ENCODE data around the gene TYMS. TPM values are rescaled to one million over a fixed set of nuclear protein-coding genes. Genes with fewer than 3 reads are reported as not detected.

The TYMS gene
- total and polyA plus RNA-seq, 3 donors from 2014 or later: 22.7 to 136 (median 24.4) TPM

DNA sequence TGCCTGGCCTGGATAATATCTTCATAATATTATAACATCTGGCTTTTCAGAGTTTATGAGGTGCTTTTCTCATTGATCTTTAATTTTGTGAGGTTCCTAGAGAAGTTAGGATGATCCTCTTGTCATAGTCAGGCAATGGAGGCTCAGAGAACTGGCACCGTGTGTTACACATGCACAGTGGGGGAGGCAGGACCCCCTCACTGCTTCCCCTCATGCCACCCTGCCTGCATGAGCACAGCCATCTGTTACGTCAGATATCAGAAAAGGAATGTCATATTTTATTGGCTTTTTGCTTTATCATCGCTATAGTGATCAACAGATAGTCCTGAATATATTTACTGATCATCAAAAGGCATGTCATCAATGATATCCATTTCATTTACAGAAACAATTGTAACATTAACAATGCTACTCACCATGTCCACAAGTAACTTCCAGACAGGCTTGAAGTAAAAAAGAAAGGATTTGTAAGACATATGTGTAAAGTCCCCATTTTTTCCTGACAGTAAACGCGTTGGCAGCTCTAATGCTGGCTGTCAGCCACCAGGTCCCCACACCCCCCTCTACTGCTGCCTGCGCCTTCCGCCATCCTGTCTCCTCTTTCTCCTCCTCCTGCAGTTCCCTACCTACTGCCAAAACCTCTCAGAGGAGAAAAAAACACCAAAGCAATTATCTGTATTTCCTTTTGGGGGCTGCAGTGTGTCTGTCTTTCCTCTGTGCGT, 36.2 kb downstream of the TYMS start:
- H3K4me3 ChIP-seq: no peak overlapping the region
- no peak for DNase-seq
- 40 to 48% methylated on average over 8 of the region's 8 CpGs for WGBS, 2 donors
- no peaks in the 10 kb centered on the region for H3K9me3 ChIP-seq
- intact Hi-C loops (cut with DNase I; ENCODE audit: low total_unique reads): no loop called here
- TF ChIP-seq POLR2A (IDR thresholded peaks at IDR 0.05): no peak
- TF ChIP-seq, protein P1, sequence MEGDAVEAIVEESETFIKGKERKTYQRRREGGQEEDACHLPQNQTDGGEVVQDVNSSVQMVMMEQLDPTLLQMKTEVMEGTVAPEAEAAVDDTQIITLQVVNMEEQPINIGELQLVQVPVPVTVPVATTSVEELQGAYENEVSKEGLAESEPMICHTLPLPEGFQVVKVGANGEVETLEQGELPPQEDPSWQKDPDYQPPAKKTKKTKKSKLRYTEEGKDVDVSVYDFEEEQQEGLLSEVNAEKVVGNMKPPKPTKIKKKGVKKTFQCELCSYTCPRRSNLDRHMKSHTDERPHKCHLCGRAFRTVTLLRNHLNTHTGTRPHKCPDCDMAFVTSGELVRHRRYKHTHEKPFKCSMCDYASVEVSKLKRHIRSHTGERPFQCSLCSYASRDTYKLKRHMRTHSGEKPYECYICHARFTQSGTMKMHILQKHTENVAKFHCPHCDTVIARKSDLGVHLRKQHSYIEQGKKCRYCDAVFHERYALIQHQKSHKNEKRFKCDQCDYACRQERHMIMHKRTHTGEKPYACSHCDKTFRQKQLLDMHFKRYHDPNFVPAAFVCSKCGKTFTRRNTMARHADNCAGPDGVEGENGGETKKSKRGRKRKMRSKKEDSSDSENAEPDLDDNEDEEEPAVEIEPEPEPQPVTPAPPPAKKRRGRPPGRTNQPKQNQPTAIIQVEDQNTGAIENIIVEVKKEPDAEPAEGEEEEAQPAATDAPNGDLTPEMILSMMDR (IDR thresholded peaks at IDR 0.05): no peak
- H3K36me3 ChIP-seq (ENCODE audit: low read depth, missing control alignments): no peaks in the 10 kb centered on the region
- H3K4me1 ChIP-seq: peaks cover 29% of the 10 kb centered on the region
- no peak overlapping the region for H3K27ac ChIP-seq
- no peaks in the 10 kb centered on the region for H3K27me3 ChIP-seq

DNA sequence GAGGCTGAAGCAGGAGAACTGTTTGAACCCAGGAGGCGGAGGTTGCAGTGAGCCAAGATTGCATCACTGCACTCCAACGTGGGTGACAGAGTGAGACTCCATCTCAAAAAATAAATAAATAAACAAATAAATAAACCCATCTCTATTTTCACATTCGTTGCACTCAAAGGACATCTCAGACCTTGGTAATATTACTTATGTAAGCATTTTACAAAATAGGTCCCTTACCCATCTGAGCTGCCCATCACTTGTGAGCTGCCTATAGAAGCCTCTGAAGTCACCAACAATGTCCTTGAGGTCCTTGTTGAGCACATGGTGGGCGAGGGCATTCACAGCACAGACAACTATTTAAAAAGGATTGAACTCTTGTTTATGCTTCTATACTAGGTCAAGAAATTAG, 39.6 kb downstream of the TYMS start:
- no peaks in the 10 kb centered on the region for H3K36me3 ChIP-seq (ENCODE audit: low read depth, missing control alignments)
- no peaks in the 10 kb centered on the region for H3K9me3 ChIP-seq
- no peaks in the 10 kb centered on the region for H3K27me3 ChIP-seq

DNA sequence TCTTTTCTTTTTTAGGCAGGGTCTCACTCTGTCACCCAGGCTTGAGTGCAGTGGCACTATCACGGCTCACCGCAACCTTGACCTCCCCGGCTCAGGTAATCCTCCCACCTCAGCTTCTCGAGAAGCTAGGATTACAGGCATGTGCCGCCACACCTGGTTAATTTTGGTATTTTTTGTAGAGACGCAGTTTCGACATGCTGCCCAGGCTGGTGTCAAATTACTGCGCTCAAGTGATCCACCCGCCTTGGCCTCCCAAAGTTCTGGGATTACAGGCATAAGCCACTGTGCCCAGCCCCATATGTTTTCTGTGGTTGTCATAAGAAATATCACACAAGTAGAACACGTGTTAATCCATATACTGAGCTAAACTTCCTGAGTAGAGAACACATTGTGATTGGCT, 40.3 kb downstream of the TYMS start:
- DNase-seq: no peak
- no peaks in the 10 kb centered on the region for H3K27me3 ChIP-seq
- 84 to 93% methylated on average over 10 of the region's 10 CpGs for WGBS, 2 donors
- no peak for TF ChIP-seq POLR2A (IDR thresholded peaks at IDR 0.05)
- TF ChIP-seq, protein P1 (IDR thresholded peaks at IDR 0.05): no peak
- no peaks in the 10 kb centered on the region for H3K36me3 ChIP-seq (ENCODE audit: low read depth, missing control alignments)
- intact Hi-C loops (cut with DNase I; ENCODE audit: low total_unique reads): no loop called here
- H3K27ac ChIP-seq: no peak overlapping the region
- H3K4me1 ChIP-seq: peaks cover 16% of the 10 kb centered on the region
- H3K9me3 ChIP-seq: no peaks in the 10 kb centered on the region
- H3K4me3 ChIP-seq: no peak overlapping the region

More for the DNA sequence above, 39.6 kb downstream of the TYMS start:
- intact Hi-C loops (cut with DNase I; ENCODE audit: low total_unique reads): no loop called here
- WGBS, 2 donors: 95 to 97% methylated on average over 4 of the region's 4 CpGs
- no peak for TF ChIP-seq POLR2A (IDR thresholded peaks at IDR 0.05)
- TF ChIP-seq, protein P1 (IDR thresholded peaks at IDR 0.05): no peak
- H3K4me3 ChIP-seq: no peak overlapping the region
- no peak overlapping the region for H3K27ac ChIP-seq
- peaks cover 24% of the 10 kb centered on the region for H3K4me1 ChIP-seq
- DNase-seq: no peak

DNA sequence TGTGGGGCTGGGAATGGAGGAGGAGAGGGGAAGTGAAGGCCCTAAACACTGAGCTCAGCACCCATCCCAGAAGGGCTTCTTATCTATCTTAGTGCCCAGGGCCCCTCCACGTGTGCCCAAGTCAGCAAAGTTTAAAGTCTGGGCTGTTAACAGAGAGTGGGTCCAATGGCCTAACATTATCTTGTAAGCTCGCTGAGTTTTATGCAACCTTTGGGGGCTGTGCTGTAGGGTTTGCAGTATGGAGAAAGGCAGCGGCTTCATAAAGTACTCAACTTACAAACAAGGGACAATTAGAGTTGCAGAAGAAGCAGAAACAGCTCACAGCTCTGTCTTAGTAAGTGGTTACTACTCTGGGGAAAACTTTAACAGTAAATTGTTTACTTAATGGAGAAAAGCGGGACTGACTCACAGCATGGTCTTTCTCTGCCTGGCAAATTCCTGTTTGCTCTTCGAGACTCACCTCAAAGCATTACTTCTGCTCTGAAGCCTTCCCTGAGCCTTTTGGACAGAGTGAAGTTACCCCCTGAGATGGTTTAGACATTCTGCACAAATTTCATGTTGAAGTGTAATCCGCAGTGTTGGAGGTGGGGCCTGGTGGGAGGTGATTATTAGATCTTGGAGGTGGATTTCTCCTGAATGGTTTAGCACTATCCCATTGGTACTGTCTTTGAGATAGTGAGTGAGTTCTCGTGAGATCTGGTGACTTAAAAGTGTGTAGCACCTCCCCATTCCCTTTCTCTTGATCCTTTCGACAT, 45.9 kb downstream of the TYMS start:
- no peaks in the 10 kb centered on the region for H3K36me3 ChIP-seq (ENCODE audit: low read depth, missing control alignments)
- WGBS, 2 donors: 67 to 76% methylated on average over 8 of the region's 8 CpGs
- no peaks in the 10 kb centered on the region for H3K4me1 ChIP-seq
- H3K27me3 ChIP-seq: no peaks in the 10 kb centered on the region
- intact Hi-C loops (cut with DNase I; ENCODE audit: low total_unique reads): no loop called here
- no peak overlapping the region for H3K27ac ChIP-seq
- DNase-seq: no peak
- no peaks in the 10 kb centered on the region for H3K9me3 ChIP-seq
- no peak for TF ChIP-seq POLR2A (IDR thresholded peaks at IDR 0.05)
- TF ChIP-seq, protein P1 (IDR thresholded peaks at IDR 0.05): no peak
- no peak overlapping the region for H3K4me3 ChIP-seq
